ENCODE measurements around the gene ZNF444.
A peak's percentile ranks its signal among the peaks of the same experiment; 100 is the strongest.
"Not testable (repeated sequence)": the region's sequence is repeated elsewhere in the genome, so short reads cannot be mapped to it uniquely, and the experiment has no call there.

ZNF444 gene

GRCh38 chr19:56105831-56106396 lies 35.2 kb upstream of the ZNF444 start:
- intact Hi-C loops (cut with DNase I); DNase-seq: not testable (repeated sequence)

- intact Hi-C loops (cut with DNase I) = no loop called here
- DNase-seq = no peak
These were observed 34.7 kb upstream of the ZNF444 start for GRCh38 chr19:56106397-56106849.

- intact Hi-C loops (cut with DNase I) = no loop called here
- no peak for DNase-seq
These were observed 34.1 kb upstream of the ZNF444 start for GRCh38 chr19:56106993-56107392.

- DNase-seq = peak in 4 of 42 donors; percentile 26 to 48 (median 36)
- intact Hi-C loops (cut with DNase I) = no loop called here
These were observed 33.3 kb upstream of the ZNF444 start for GRCh38 chr19:56107626-56108351.

- intact Hi-C loops (cut with DNase I) = no loop called here
- DNase-seq = peak in 8 of 42 donors; percentile 32 to 58 (median 46)
These were observed 32.5 kb upstream of the ZNF444 start for GRCh38 chr19:56108447-56109195.

GRCh38 chr19:56109226-56109625 lies 31.9 kb upstream of the ZNF444 start:
- DNase-seq = peak in 41 of 42 donors; percentile 23 to 93 (median 66)
- intact Hi-C loops (cut with DNase I) = no loop called here

- no peak for DNase-seq
- intact Hi-C loops (cut with DNase I) = no loop called here
These were observed 30.3 kb upstream of the ZNF444 start for GRCh38 chr19:56110515-56111448.

GRCh38 chr19:56111601-56112312 lies 29.3 kb upstream of the ZNF444 start:
- DNase-seq = peak; percentile 49 to 93 (median 76)
- intact Hi-C loops (cut with DNase I) = no loop called here

GRCh38 chr19:56112313-56112709 lies 28.8 kb upstream of the ZNF444 start:
- peak in 4 of 42 donors; percentile 9 to 50 (median 36) for DNase-seq
- intact Hi-C loops (cut with DNase I) = no loop called here

GRCh38 chr19:56113074-56113632 lies 27.9 kb upstream of the ZNF444 start:
- DNase-seq = no peak
- intact Hi-C loops (cut with DNase I) = no loop called here

GRCh38 chr19:56114051-56114777 lies 26.9 kb upstream of the ZNF444 start:
- intact Hi-C loops (cut with DNase I) = no loop called here
- DNase-seq = no peak

GRCh38 chr19:56114778-56115110 lies 26.3 kb upstream of the ZNF444 start:
- intact Hi-C loops (cut with DNase I) = no loop called here
- DNase-seq = no peak

- intact Hi-C loops (cut with DNase I) = no loop called here
- DNase-seq = peak in 5 of 42 donors; percentile 32 to 53 (median 41)
These were observed 25.6 kb upstream of the ZNF444 start for GRCh38 chr19:56115490-56115889.

GRCh38 chr19:56116606-56117005 lies 24.5 kb upstream of the ZNF444 start:
- intact Hi-C loops (cut with DNase I) = no loop called here
- DNase-seq = no peak

GRCh38 chr19:56117376-56117884 lies 23.7 kb upstream of the ZNF444 start:
- DNase-seq = no peak
- intact Hi-C loops (cut with DNase I) = no loop called here

- no peak for DNase-seq
- intact Hi-C loops (cut with DNase I) = no loop called here
These were observed 23.2 kb upstream of the ZNF444 start for GRCh38 chr19:56117889-56118288.
